Right hindlimb (tissue), 1 donor: ENCODE measurements around the gene LRP1B.

Experiments
- DNase-seq: peaks from one replicate; pipeline ENCODE4 v3.0.0-alpha.2; 2018

LRP1B gene

DNA sequence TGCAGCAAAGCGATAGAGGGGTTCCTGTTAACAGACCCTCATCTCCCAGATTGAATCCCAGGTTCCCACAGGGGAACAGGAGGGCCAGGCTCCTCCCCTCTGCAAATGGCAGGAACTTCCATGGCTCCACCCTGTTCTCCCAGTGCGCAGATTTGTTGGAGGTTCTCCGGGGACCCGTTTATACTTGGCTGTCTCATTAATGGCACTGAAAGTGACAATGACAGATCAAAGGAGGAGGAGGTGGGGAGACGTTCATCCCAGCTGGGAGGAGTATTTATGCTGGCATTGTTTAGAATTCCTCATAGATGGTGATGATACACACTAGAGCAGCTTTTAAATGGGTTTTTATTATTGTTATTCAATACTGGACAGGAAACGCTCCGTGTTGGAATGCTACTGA, 186.9 kb downstream of the LRP1B start:
- no peak for DNase-seq

DNA sequence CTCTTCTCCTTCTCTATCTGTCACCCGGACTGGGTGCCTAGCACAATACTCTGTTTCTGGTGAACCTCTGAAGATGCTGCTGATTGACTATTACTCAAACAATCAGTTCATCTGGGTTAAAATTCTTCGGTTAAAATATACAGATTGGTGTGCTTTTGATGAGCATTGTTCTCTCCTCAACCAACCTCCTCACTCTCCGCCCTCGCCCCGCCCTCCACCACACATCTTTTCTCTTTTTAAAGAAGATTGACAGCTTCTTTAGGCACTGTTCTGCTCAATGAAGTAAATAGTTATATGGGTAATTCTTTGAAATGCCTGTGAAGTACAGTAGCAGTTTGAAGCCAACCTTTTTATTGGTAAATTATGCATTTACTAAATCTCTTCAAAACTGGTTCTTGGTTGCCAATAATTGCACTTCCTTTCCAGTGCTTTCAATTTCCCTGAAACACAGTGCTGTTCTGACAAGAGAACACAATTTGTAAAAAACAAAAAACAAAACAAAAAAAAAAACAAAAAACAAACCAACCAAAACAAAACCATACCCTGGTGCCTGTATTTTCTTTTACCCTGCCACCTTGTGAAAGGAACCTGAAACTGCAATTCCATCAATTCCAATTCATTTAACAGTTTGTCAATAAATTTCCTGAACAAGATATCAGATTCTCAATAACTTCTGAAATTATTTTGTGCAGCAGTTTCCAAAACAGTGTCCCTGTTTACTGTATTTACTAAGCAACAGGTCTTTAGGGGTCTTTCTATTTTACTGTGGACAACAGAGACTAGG, 188.6 kb downstream of the LRP1B start:
- DNase-seq, result no peak

GRCh38 chr2:141941210-141941714, 189.6 kb downstream of the LRP1B start:
- no peak for DNase-seq

GRCh38 chr2:141940709-141941108, 190.1 kb downstream of the LRP1B start:
- DNase-seq, result no peak

GRCh38 chr2:141933226-141933625, 197.6 kb downstream of the LRP1B start:
- no peak for DNase-seq

DNA sequence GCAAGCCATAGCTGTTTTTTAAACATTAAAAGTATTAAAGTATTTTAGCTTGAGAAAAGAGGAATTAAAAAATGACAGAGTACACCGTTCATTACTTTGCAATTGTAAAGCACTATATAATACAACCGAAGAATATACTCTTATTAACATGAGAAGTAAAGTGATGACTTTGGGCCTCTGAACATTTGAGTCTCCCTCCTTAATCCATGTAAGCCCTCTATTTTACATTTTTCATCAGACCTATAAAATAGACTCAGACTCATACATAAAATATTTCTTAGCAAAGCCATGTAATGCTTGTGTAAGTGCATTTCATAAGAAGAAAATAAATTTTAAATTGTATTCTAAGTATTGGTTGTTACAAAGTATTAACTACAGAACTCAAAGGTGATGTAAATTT, 198.6 kb downstream of the LRP1B start:
- DNase-seq, result no peak

DNA sequence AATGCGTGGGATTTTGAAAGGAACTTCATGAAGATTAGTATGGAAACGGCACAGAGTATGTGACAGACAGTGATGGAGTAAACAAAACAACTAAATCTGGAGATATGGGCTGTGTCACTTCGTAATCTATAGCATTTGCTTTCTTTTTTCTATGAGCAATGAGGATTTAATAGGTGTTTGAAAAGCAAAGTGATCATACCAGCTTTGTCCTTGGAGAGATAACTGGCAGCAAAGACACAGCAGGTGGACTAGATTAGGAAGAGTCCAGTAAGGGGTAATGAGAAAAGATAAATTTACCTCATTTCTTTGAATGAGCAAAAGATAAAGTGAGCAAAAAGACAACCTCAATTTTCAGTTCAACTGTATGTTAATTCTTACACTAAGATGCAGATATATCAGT, 199.0 kb downstream of the LRP1B start:
- no peak for DNase-seq

DNA sequence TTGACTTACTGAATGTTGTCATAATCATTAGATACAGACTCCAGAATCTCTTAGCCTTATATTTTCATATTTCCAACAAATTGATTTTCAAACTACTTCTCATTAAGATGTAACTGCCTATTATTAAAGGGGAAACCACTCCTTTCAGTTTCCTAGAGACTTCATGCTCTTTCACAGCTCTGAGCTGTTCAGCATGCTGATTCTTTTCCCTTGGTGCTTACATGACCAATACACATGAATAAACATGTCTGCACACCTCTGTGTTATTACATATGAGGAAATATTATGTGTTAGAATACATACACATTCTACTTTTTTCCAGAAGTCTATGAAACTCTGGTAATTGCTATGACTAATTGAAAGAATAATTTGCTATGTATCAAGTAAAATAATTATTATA, 200.0 kb downstream of the LRP1B start:
- DNase-seq, result no peak

- DNase-seq, result no peak
Measured at GRCh38 chr2:141929331-141930252, 201.2 kb downstream of the LRP1B start.

- no peak for DNase-seq
Measured at GRCh38 chr2:141928476-141928875, 202.3 kb downstream of the LRP1B start.

DNA sequence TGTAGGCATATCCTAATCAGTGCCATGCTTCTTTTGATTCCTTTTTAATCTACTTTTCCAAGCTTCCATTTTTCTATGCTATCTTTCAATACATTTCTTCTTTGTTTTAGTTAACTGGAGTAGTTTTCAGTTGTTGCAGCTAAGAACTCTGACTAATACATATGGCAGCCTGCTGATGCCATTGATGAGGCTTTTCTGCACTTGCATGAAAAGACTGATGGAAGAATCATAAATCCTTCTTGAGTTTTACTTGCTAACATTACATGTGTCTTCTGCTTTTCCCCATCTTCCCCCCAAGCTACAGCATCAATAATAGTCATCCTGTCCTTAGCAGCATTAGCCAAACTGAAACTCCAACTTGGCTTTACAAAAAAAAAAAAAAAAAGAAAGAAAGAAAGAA, 203.3 kb downstream of the LRP1B start:
- DNase-seq, result no peak

- DNase-seq, result no peak
Measured at GRCh38 chr2:141925511-141925910, 205.3 kb downstream of the LRP1B start.

- no peak for DNase-seq
Measured at GRCh38 chr2:141923657-141924056, 207.2 kb downstream of the LRP1B start.

DNA sequence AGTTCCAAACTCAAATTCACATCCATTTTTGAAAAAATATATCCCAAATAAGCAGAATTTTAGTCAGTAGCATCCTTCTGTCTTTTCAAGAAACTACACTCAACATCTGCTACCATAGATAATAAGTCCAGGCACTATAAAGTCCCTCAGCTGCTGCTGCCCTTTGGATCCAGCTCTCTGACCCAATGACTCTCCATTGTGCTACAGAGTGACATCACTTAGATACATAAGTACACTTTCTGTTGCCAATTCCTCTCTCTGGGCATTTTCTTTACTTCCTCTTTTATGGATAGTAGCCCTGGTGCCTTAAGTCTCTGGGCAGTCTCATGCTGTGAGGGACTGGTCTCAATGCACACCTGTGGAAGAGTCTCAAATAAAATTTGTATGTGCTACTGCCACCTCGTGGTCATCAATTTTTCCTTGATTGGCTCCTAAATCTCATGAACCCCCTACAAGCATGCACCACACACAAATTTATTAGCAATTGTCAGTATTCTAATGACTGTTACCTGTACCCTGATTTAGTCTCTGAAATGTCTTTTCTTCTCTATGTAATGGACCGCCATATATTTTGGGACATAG, 219.2 kb downstream of the LRP1B start:
- DNase-seq, result no peak

GRCh38 chr2:141906678-141907077, 224.1 kb downstream of the LRP1B start:
- no peak for DNase-seq

- DNase-seq, result no peak
Measured at GRCh38 chr2:141900826-141901225, 230.0 kb downstream of the LRP1B start.

GRCh38 chr2:141899740-141900139, 231.1 kb downstream of the LRP1B start:
- DNase-seq, result no peak

GRCh38 chr2:141889788-141890187, 241.0 kb downstream of the LRP1B start:
- DNase-seq, result no peak

DNA sequence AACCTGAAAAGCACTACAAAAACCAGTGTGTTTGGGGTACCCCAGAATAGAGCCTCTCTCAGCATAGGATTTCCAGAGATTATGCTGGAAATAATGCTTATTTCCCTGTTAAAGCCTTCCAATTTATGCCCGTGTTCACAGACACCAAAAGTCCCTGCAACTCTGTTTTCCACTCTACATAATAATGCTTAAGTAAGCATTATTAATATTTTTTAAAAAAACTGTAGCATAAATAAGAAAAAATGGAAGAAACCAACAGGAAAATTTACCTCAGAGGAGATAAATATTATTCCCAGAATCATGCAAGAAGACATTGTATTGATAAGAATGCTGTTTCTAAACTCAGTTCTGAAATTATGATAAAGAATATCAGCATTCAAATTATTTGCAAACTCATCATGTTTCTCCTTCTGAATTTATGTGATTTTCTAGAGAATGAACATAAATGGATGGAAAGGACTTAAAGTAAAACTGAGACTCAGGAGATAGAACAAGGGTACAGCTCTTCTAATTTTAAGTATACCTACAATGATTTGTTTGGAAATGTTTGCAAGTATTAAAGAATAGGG, 241.7 kb downstream of the LRP1B start:
- DNase-seq, result no peak

GRCh38 chr2:141887363-141887762, 243.5 kb downstream of the LRP1B start:
- no peak for DNase-seq

- DNase-seq, result peak; percentile 21
Measured at GRCh38 chr2:141878016-141878415, 252.8 kb downstream of the LRP1B start.

- DNase-seq, result no peak
Measured at GRCh38 chr2:141871913-141872634, 258.7 kb downstream of the LRP1B start.
